Stimulated activated CD8-positive, alpha-beta memory T cell treated with anti-CD3 and anti-CD28 coated beads, Interleukin-15, amount 100 ng/mL, for 48 hours (primary cell): ENCODE measurements around the gene PSENEN.

Source experiments
- DNase-seq, 2 donors: peaks; one replicate each; pipeline ENCODE4 v3.0.0-alpha.2; 2020; ENCODE audit warnings: low read depth in 2 of 2

Gene PSENEN, protein sequence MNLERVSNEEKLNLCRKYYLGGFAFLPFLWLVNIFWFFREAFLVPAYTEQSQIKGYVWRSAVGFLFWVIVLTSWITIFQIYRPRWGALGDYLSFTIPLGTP

DNA sequence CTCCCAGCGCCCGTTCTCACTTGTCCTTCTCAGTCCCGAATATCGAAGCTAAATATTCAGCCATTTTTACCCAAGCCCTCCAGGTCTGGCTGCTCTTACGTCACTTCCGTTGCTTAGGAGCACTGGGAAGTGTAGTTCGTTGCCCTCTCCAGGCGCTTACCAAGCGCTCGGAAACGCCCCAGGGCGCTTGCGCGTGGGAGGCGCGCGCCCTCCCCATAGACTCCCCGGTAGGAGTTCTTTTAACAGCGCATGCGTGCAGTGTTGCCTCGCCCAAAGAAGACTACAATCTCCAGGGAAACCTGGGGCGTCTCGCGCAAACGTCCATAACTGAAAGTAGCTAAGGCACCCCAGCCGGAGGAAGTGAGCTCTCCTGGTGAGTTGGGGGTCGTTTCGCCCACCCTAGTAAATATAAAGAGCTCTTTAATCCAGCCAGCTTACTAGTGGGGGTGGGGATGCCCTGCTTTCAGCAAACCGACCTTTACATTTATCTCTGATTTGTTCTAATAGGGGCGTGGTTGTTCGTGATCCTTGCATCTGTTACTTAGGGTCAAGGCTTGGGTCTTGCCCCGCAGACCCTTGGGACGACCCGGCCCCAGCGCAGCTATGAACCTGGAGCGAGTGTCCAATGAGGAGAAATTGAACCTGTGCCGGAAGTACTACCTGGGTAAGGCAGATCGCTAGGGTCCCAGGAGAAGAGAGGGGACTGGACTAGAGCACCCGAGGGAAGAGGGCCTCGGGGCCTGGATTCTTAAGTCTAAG is at the start of gene PSENEN, which contains the start of gene U2AF1L4:
PSENEN (plus strand) TSS at position 324 of the 759 bp plus-strand sequence; CDS start at position 604, 280 bp downstream.
U2AF1L4 (minus strand) TSS at position 91 of the 759 bp plus-strand sequence; CDS start at position 64, 27 bp downstream.
- DNase-seq = peak; percentile 96 to 97

DNA sequence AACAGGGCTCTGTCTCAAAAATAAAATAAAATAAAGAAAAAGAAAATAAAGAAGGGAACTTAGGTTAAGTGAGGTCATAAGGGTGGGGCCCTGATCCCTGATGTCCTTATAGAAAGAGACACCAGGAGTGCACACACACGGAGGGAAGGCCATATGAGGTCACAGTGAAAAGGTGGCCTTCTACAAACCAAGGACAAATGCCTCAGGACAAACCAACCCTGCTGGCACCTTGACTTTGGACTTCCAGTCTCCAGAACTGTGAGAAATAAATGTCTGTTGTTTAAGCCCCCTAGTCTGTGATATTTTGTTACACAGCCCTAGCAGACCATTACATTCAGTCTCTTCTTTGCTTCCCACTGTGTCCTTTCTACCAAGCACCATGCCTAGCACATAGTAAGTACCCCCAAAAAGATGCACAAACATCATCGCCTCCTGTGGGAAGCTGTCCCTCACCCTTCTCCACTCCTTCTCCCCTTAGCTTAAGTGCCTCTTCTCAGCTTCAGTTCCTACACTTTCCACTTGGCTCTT is 49.5 kb upstream of the PSENEN start:
- no peak for DNase-seq

DNA sequence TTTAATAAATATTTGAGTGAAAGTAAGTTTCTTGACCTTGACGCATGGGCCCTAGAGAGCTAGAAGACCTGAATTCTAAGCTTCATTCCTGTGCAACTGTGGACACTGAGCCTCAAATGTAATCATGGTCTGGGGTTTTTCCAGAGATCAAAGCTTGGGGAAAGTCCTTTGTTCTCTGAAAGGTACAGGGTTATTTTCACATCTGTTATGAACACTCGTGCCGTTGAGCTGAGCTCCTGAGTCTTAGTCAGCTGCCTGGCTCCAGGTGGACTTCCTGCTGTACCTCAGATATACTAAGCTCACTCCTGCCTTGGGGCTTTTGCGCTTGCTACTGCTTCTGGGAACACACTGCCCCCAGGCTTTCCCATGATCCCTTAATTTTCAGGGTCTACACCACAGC is 48.6 kb upstream of the PSENEN start:
- DNase-seq = no peak

DNA sequence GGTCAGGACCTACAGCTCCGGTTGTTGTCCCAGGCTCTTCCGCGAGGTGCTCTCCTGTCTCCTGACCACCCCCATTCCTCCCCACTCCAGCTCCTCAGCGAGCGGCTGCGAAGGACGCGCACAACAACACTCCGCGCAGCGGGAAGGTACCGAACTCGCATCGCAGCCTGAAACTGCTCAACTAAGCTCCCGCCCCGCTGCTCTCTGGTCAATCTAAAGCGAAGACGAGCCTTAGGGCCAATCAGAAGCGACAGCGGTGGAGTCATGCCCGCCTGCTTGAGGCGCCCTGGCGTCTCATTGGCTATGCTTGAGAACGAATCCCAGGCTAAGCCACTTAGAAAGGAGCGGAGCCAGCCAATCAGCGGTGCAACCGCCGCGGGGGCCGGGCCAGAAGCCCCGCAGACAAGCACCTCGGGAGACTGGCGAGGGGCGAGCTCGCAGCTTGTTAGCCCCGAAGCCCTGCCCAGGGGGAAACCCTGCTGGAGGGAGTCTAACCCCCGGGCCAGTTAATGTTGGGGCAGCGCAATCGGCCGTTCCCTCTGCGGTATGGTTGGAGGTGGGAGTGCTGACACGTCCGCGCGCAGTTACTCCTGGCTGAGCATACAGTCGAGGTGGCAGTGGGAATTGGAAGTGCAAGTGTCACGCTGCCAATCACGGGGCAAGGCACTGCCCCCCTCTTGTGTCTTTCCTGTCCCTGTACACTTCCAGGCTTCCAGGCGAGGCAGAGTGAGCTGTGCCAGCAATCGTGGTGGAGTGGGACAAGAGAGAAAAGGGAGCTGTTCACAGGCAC is 43.0 kb upstream of the PSENEN start:
- peak; percentile 92 to 93 for DNase-seq

DNA sequence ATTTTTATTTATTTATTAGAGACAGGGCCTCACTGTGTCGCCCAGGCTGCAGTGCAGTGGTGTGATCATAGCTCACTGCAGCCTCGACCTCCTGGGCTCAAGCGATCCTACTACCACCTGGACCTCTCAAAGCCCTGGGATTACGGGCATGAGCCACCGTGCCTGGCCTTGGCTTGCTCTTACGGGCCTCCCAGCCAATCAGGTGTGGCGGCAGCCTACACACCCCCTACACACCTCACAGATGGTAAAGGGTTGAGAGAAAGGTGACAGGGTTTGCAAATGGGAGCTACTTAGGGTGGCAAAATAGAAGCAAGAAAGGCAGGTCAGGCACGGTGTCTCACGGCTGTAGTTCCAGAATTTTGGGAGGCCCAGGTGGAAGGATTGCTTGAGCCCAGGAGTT is 42.1 kb upstream of the PSENEN start:
- DNase-seq = no peak

DNA sequence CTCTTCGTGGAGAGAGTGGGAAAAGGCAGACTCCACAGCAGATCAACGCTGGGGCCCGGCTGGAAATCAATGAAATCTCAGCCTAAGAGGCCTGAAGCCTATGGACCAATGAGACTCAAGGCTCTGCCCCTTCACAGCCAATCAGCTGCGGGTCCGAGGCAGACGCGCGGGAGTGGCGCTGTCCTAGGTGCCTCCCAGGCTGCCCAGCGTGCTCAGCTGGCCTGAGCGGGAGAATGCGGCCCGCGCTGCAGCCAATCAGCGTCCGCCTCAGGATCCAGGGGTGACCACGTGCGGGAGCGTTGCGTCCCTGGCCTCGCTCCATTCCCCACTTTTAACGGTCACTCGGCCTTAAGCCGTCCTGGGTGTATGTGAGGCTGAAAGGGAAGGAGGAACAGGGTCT is 41.2 kb upstream of the PSENEN start, which contains the start of gene ZBTB32:
ZBTB32 (plus strand) TSS at position 341 of the 400 bp plus-strand sequence. CDS start 10,069 bp downstream, outside the sequence.
- DNase-seq = no peak

DNA sequence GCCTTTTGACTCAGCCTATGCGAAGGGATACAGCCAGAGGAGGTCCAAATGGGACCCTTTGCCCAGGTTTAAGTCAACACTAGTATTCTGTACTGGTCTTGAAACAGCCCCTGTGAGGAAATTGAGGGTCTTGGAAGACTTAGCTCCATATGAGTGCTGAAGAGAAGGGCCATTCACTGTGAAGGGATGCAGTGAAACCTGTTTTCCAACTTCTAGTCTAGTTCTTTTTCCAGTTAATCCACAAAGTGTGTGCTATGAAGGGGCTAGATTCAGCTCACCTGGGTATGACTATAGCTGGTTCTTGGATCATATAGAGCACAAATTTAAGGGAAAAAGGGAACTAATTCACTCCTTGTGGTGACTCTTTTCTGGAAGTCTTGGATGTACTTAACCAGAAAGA is 37.1 kb upstream of the PSENEN start:
- DNase-seq = no peak

DNA sequence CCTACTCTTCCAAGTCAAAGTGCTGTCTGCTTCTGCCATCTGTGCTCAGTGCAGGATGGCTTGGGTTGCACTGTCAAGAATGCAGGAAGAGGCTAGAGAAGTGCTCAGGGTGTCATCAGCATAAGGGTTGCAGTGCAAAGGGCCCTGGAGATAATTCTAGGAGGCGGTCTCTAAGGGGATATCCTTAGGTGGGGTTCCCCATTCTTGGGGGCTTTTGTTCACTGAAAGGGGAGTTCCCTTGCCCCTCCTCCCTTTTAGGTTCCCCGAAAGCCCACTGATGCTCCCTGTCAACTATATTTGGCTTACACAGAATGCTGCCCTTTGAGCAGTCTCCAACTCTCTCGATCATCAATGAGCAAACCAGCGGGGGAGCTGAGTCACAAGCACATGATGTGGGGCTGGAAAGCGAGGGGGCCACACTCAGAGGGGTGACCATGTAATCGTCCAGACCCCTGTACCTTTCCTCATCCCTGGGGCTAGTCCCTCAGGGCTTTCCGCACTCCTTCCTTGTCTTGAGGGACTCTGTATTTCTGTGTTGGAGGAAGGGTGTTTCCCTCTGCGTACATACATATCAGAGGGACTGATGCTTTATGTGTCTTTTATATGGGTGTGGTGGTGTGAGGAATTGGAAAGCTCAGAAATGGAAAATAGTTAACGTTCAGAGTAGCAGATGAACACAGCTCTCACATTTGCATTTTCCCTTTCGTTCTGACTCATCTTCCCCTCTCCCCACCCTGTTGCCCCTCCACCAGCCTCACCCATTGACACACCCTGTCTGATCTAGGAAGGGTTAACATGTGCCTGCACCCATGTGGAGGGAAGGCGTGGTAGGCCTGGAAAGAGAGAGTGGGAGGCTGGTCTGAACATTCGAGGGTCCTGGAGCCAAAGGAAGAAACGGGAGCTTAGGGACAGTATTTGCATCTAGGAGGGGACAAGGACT is 34.4 kb upstream of the PSENEN start:
- DNase-seq = peak; percentile 74 to 76

DNA sequence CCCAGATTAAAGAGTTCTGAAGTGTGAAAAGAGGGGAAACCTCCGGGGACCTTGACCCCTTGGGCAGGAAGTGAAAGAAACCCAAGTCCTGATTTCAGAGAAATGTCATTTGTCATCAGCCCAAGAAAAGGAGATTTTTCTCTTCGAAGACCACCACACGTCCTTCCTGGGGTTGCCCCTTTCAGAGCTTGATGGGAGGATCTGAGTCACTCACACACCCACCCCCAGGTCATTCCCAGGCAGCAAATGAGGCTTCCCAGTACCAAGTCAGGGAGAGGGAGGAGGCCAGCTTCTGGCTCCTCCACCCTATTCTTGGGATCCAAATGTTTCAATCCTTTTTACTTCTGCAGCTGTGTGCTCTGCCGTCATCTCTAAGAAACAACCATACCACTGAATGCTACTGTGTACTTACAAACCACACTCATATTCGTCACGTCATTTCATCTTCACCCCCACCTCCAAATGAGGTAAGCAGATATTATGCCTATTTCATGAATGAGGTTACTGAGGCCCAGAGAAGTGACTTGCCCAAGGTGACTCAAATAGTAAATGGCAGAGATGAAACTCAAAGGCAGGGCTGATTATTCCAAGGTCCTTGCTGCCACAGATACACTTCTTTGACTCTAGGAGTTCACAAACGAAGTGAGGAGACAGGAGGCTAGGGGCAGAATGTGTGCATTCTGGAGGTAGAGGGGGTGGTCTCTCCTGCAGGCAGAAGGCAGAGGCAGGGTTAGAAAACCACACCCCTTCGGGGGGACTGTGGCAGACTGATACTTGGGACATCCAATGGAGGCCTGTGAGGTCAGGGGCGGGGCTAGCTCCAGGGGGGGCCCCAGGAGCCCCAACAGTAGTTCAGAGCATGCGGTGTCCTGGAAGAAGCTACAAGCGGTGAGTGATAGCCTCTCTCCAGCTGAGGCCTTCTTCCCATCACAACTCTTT is 32.6 kb upstream of the PSENEN start:
- DNase-seq = peak; percentile 86 to 89

DNA sequence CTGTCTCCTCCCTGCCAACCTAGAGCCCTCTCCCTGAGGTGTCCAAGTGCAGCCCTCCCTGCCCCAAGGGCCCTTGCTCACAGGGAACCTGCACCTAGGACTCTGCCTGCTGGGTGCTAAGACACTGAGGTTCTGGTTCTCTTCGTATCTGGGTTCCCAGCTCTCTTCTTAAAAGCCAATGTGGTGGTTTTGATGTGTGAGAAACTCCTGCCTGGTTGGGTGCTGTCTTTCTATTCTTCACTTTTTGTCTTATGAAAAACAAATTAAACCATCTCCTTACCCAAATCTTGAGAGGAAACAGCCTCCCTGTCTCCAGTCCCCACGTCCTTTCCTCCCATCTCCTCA is 32.0 kb upstream of the PSENEN start:
- DNase-seq = no peak

DNA sequence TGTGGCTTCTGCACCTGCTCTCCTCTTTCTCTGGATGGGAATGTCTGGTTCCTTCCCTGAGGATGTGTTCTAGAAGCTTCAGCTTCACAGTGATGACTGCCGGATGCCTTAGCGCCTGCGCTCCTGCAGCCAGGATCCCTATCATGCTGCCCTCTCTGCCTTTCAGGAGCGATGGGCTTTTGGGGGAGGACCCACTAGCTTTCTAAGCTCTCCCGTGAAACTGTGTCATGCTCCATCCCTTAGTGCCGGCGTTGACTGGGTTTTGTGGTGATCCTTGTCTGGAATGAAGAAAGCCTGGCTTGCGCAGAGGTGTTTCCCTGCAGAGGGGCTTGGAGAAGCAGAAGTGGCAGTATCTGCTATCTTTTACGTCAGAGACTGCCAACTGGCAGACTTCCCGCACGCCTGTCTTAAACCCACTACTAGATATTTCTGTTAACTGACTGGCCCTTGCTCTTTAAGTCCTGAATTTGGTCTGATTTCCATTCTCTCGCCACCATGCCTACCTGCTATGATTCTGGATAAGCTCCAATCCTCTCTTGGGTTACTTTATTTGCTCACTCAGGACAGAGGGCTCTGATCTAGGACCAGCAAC is 31.5 kb upstream of the PSENEN start:
- no peak for DNase-seq

DNA sequence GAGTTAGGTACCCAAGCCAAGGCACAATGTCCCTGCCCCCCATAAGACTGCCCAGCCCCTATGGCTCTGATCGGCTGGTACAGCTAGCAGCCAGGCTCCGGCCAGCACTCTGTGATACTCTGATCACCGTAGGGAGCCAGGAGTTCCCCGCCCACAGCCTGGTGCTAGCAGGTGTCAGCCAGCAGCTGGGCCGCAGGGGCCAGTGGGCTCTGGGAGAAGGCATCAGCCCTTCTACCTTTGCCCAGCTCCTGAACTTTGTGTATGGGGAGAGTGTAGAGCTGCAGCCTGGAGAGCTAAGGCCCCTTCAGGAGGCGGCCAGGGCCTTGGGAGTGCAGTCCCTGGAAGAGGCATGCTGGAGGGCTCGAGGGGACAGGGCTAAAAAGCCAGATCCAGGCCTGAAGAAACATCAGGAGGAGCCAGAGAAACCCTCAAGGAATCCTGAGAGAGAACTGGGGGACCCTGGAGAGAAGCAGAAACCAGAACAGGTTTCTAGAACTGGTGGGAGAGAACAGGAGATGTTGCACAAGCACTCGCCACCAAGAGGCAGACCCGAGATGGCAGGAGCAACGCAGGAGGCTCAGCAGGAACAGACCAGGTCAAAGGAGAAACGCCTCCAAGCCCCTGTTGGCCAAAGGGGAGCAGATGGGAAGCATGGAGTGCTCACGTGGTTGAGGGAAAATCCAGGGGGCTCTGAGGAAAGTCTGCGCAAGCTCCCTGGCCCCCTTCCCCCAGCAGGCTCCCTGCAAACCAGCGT is 30.7 kb upstream of the PSENEN start:
- no peak for DNase-seq

DNA sequence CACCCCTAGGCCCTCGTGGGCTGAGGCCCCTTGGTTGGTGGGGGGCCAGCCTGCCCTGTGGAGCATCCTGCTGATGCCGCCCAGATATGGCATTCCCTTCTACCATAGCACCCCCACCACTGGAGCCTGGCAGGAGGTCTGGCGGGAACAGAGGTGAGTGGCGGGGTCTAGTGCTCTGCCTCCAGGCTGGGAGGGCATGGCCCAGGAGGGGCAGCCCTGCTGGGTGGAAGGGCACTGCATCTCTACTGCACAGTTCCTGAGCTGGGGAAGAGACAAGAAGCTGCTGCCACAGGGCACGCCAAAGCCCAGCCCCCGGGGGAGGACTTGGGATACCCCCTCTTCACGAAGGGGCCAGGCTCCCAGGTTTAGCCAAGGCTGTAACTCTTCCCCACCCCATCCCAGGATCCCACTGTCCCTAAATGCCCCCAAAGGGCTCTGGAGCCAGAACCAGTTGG is 30.1 kb upstream of the PSENEN start:
- DNase-seq = no peak

DNA sequence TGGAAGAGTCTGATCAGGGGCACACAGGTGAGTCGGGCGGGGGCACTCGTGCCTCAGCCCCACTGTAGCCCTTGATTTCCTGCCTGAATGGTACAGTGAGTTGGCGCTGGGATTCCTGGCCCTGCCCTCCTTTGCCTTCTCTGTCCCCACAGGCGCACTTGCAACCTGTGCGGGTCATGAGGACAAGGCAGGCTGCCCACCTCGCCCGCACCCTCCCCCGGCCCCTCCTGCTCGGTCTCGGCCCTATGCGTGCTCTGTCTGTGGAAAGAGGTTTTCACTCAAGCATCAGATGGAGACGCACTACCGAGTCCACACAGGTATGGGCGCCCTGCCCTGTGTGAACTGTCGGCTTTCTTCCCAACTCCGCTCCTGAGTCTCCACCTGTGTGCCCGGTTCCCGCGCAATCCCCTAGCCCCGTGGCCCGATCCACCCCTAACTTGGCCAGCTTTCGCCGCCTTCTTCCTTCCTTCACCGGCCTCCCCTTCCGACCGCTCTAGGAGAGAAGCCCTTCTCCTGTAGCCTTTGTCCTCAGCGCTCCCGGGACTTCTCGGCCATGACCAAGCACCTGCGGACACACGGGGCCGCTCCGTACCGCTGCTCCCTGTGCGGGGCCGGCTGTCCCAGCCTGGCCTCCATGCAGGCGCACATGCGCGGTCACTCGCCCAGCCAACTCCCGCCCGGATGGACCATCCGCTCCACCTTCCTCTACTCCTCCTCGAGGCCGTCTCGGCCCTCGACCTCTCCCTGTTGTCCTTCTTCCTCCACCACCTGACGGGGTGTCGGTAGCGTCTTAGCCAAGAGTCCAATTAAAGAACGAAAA is 29.3 kb upstream of the PSENEN start:
- no peak for DNase-seq

DNA sequence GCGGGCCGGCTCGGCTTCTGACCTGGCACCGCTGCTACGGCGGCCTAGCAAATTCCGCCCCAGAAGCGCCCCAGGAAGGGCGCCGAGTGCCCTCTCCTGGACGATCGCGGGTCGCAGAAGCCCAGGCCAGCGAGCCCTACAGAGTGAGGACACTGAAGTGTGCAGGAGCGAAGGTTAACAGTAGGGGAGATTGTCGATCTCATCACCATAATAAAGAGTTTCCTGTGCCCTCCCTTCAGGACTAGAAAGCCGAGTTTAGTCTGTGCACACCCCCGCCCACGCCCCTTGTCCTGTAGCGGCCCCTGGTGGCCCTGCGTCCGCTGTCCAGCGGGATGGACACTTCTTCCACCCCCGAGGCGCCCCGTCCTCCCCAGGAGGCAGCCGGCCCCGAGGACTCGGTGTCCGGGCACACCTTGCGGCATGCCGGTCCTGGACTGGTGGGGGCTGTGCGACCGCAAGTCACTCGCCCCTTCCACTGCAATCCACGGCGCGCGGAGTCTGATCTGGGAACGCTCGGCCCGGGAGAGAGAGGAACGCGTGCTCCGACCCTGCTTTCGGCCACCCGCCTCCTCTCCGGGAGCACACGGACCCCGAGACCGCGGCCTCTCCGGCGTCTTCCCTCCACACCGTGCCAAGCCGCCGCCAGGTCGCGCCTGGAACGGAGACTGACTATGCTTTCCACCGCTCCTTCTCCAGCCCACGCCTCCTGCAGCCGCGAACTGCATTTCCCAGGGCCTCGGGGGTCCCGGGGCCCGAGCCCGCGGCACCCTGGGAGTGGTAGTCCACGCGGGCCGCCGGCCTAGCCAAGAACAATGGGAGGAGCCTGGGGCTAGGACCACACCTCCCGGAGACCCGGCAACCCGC is 28.4 kb upstream of the PSENEN start:
- DNase-seq = peak; percentile 72 to 96

DNA sequence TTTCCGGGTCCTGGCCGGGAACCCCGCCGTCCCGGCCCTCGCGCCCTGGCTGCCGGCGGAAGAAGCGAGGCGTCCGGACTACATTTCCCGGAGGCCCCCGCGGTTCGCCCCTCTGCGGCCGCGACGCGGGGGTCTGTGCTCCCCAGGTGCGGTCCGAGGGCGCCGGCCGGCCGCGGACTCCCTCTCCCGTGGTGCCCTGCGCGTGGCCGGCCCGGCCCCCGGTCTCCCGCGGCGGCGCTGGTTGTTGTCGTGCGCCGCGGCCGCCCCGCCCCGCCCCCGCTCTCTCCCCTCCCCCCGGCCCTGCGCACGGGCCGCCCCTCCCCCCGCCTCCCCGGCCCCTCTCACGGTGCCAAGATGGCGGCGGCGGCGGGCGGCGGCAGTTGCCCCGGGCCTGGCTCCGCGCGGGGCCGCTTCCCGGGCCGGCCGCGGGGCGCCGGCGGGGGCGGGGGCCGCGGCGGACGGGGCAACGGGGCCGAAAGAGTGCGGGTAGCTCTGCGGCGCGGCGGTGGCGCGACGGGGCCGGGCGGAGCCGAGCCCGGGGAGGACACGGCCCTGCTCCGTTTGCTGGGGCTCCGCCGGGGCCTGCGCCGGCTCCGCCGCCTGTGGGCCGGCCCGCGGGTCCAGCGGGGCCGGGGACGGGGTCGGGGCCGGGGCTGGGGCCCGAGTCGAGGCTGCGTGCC is 27.6 kb upstream of the PSENEN start, which contains the start of gene KMT2B:
KMT2B (plus strand) TSS at position 339 of the 680 bp plus-strand sequence; CDS start at position 355, 16 bp downstream.
- peak in 1 of 2 donors; percentile 95 for DNase-seq
